ENCODE results near the gene INPP5B.

- TF ChIP-seq, protein P1, sequence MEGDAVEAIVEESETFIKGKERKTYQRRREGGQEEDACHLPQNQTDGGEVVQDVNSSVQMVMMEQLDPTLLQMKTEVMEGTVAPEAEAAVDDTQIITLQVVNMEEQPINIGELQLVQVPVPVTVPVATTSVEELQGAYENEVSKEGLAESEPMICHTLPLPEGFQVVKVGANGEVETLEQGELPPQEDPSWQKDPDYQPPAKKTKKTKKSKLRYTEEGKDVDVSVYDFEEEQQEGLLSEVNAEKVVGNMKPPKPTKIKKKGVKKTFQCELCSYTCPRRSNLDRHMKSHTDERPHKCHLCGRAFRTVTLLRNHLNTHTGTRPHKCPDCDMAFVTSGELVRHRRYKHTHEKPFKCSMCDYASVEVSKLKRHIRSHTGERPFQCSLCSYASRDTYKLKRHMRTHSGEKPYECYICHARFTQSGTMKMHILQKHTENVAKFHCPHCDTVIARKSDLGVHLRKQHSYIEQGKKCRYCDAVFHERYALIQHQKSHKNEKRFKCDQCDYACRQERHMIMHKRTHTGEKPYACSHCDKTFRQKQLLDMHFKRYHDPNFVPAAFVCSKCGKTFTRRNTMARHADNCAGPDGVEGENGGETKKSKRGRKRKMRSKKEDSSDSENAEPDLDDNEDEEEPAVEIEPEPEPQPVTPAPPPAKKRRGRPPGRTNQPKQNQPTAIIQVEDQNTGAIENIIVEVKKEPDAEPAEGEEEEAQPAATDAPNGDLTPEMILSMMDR (IDR thresholded peaks at IDR 0.05): no peak
- TF ChIP-seq POLR2A (IDR thresholded peaks at IDR 0.05): no peak
These were observed 45.5 kb downstream of the INPP5B start for GRCh38 chr1:37901191-37901892.

Data from heart left ventricle (tissue), 13 donors.